Fibroblast of peridontal ligament (primary cell): ENCODE data around the gene BBIP1.
"Not testable (repeated sequence)": the region's sequence is repeated elsewhere in the genome, so short reads cannot be mapped to it uniquely, and the experiment has no call there.

Experiments
- DNase-seq: peaks from one replicate; pipeline ENCODE4 v3.0.0-alpha.2; 2010; ENCODE audit errors: extremely low read depth

BBIP1 gene

DNA sequence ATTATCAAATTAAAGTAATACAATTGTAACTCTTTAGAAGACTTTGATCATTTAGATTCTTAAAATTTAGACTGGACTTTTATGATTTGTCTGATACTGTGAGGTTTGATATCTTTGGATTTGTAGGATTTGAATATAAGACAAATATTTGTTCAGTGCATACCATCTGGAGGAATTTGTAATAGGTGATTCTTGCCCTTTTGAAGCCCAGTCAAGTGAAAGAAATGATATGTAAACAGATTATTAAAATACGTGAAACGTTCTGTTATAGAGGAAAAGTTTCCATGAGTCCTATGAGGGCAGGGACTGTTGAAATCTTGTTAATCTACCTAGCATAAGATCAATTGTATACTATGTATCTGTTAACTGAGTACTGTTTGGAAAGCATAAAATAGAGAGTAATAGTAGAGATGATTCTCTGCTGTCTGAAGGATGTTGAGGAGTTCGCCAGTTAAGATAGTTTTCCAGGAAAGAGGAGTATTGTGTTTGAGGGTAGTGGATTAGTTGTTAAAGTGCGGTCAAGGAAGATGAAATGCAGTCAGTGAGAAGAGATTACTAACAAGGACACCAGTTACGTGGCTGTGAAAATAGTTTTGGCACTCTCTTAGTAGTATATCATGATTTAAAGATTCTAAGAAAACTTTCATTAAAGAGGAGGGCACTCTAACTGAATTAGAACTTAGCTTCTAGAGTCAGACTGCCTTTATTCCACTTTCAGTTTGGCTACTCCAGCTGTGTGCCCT lies 32.9 kb downstream of the BBIP1 start:
- DNase-seq, result no peak

DNA sequence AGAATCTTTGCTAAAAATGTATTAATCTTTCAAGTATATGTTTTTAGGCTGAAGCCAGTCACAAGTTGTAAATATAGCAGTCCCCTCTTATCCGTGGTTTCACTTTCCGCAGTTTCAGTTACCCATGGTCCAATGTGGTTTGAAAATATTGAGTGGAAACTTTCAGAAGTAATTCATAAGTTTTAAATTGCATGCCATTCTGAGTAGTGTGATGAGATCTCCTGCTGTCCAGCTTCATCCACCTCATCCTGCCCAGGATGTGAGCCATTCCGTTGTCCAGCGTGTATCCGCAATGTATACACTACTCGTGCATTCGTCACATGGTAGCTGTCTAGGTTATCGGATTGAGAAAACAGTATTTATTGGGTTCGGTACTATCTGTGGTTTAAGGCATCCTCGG lies 35.1 kb downstream of the BBIP1 start:
- DNase-seq, result peak; percentile 21

DNA sequence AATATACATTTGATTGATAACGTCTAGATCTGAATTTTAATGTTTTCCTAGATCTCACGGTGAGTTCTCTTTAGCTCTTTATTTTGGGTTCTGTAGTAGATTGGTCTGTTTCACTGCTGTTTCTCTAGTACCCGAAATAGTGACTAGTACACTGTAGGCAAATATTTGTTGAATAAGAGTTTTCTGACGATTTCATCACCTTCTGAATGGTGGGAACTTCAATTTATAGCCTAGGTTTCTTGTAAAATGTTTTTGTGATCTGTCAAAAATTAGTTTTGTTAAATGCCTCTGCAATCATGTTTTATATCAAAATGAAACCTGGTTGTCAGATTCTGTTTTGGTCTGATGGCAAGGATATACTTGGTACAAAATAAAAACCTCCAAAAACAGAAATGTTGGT lies 37.1 kb downstream of the BBIP1 start:
- peak; percentile 48 for DNase-seq

DNA sequence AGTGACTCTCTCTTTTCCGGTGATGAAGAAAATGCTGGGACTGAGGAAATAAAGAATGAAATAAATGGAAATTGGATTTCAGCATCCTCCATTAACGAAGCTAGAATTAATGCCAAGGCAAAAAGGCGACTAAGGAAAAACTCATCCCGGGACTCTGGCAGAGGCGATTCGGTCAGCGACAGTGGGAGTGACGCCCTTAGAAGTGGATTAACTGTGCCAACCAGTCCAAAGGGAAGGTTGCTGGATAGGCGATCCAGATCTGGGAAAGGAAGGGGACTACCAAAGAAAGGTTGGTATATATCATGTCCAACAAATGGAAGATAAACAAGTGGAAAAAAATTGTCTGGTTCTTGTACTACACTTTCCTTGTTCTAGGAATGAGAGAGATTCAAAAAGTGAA lies 37.7 kb downstream of the BBIP1 start:
- DNase-seq, result no peak

DNA sequence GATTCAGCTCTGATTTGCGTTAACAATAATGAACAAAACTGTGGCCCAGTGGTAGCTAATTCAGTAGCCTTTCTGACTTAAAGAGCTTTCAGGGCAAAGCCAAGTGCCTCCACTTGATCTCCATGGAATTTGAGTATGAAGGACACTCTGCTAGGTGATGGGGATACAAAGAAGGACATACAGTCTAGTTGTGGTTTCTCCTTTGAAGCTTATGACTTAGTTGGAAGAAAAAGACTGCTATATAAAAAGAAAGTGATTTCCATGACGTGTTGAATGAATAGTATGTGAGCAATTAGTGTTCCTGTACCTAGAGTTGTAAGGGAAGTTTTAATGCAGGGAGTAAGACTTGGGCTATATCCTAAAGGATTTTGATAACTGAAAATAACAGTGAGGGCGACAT lies 39.0 kb downstream of the BBIP1 start:
- DNase-seq, result no peak

DNA sequence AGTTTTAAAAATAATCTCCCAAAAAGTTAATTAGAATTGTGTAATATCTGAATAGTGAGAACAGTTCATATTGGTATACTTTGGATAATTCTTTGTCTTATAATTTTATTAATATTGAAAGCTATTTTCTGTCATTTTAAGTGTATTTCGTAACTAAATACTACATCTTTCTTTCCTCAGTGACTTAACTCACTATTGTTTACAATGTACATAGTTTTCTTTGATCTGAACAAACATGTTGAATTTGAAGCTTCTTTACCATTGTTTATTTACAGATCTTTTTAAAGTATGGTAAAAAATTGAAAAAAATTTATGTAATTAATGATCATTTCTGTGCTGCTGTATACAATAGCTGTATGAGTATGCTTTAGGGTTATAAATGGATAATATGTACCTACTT lies 42.2 kb downstream of the BBIP1 start:
- no peak for DNase-seq

DNA sequence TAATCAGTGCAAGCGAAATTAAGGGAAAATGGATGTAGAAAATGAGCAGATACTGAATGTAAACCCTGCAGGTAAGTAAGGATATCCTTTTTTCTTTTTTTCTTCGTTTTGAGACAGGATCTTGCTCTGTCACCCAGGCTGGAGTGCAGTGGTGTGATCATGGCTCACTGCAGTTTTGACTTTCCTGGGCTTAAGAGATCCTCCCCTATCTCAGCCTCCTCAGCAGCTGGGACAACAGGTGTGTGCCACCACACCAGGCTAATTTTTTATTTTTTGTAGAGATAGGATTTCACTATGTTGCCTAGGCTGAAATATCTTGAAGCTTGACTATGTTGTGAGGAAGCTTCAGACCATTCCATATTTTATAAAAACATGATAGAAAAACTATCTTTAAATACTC lies 43.0 kb downstream of the BBIP1 start:
- DNase-seq, result no peak

DNA sequence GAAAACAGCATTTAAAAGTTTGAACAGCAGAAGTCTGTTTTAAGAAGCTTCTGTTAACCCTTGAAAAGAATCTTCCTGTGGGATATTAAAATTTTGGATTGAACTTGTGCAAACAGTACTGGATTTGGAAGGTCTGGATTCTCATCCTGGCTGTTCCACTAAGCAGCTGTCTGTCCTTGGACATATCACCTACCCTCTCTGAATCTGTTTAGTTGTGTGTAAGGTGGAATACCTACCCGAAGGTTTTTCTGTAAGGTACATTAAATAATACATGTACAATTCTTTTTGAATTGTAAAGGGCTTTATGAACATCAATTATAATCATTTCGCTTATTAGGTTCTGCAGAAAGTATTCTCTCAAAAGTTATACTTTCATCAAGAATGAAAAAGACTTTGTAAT lies 45.0 kb downstream of the BBIP1 start:
- no peak for DNase-seq

DNA sequence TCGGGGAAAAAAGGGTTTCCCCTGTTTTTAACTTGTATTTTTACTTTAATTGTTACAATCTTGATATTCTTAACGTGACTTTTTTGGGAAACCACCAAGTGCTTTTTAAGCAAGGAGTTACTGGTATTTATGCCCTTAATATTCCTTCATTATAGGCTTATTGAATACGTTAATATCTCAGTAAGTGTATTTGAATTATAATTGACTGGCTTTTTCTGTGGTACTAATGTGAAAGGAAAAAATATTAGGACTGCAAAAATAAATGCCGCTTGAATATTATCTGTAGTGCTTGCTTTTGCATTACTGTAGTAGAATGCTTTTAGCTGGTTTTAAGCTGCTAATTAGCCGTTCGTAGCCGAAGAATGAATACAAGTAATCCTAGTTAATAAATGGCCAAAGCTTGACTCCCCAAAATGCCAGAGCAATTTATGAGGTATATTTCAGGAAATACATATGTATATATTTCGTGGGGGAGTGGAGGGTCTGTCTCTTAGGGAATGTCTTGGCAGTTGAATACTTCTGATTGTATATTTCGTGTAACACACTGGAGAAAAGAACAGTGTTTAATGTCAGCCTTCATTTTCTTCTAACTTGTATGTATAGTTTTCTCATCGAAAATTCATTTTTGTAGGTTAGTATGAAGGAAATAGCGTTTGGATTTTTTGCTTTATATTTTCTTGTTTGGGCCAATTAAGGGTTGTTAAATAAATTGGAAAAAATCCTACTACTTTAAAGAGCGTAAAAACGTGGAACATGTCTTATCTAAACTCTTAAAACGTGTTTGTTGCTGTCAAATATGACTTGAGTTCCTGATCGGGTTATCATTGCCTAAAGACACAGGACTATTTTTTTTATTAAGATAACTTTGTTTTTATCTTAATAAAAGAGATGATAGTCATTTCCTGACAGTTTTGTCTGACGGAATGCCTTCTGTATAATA lies 45.7 kb downstream of the BBIP1 start:
- DNase-seq, result no peak

DNA sequence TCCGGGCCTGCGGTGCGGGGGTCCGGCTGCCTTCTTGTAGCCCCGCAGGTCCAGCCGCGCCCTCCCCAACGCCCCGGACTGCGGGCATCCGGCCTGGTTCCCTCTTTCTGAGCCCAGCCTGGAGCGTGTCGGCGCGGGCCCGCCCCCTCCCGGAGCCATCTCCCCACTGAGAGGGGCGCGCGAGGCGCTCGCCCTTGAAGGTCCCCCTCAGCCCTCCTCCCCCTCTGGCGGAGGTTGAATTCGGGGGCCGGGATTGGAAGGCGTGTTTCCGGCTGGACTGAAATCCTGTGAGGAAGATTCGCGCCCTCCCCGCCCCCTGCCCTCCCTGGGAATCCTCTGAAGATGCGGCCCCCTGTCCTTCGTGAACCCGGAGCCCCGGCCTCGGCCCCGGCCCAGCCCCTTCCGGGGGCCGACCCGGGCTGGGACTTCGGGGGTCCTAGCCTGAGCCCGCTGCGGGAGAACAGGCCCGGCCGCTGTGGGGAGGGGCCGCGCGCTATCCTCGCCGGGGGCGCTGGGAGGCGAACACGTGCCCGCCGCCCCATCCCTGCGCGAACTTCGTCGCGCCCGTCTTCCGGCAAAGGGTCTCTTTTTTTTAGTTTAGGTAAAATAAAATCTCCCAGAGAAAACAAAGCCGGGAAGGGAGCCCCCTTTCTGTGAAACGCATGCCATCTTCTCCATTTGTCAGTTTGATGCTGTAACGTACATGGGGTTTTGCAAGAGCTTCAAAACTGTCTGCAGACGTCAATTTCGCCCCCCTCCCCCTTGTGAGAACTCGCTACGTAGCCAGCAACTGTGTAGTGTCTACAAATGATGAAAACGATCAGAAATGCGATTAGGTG lies 46.6 kb downstream of the BBIP1 start:
- peak; percentile 87 for DNase-seq

DNA sequence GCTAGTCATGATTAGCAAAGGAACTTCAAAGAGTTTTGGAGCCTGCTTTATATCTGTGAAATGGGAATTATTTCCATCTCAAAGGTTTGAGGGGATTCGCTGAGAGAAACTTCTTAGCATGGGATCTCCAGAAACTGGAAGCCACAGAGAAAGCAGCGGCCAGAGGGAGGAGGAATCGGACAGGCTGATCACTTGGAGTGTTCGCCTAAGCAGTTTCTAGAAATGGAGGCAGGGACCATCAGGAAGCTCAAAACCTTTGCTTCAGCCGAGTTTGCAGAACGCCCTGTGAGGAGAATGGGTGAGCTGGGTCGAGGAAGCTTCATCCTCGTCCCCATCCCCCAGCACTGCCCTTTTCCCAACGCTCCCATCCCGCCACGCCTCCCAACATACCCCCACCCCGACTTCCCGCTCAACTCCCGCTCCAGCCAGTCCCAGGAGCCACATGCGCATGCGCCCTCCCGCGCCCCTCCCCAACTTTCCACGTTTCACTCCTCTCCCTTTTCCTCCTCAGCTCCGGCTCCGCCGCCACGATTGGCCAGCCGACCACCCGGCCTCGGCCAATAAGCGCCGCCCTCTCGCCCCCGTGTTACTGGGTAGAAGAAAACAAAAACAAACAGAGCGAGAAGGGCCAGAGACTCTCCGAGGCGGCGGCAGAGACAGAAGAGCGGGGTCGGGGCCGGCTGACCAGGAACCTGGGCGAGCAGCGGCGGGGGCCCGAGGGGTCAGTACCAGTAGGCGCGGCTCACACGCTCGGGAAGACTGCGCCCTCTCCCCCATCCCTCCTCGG lies 47.5 kb downstream of the BBIP1 start, which contains the start of gene PDCD4:
Gene PDCD4 (plus strand): TSS at position 631 of the 787 bp plus-strand sequence. CDS start 4,100 bp downstream, outside the sequence.
- DNase-seq, result peak; percentile 98

DNA sequence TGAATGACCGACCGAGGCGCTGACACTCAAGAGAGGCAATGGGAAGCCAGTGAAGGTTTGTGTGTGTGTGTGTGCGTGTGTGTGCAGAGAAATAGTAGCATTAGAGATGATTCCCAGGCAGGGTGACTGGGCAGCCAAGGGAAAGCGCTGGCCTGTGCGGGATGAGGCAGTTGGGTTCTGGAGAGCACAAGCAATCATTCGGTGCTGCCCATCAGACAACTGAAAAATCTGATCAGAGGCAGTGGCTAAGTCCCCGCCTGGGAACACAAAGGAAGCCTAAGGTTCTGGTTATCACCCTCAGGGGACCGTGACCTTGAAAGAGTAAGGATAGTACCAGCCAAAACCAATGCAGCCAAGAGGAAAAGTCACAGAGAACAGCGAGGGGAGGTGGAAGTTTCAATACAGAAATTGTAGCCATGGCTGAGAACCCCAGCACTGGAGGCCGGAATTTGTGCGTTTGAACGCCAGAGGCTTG lies 48.1 kb downstream of the BBIP1 start:
- peak; percentile 49 for DNase-seq

DNA sequence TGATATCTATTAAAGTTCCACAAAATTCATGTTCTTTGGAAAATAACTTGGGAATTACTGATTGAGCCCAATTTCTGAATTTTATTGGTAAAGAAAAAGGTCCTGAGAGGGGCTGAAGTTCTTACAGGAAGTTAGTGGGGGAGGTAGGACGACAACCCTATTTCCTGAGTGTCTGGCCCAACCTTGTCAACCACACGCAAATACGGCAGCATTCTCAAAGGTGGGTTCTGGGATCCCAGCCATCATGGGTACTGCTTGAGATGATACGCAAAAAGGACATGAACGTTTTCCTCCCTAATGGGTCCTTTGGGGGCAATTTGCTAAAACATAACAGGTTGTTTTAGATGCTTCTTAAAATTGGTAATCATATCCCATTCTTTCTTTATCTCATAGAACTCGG lies 50.0 kb downstream of the BBIP1 start:
- DNase-seq, result no peak

DNA sequence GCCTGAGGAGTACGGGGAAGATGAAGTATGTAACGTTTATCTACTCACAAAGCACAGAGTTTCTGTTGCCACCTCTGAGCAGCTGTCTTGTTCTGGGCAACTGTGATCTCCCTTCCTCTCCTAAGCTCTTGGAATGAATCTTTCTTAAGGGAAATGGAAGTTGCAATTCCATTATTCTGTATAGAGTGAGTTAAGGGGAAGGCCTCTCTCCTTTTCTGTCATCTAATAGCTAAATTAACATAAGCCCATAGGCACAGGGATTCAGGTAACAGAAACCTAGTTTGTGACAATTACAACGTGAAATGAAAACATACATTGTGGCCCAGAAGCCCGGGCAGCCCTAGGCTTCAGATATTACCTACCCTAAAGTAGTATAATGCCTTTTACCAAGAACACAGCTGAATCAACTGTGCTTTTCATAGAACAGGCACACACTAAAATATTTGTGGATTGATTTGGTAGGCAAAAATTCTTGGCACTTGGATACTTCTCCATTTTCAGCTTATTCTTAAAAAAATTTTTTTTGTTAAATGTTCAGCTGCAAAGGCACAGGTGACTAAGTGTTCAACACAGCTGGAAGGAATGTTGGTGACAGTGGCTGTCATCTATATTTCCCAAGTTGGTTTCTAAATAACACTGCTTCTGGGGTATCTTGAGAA lies 51.0 kb downstream of the BBIP1 start:
- DNase-seq, result peak; percentile 25

DNA sequence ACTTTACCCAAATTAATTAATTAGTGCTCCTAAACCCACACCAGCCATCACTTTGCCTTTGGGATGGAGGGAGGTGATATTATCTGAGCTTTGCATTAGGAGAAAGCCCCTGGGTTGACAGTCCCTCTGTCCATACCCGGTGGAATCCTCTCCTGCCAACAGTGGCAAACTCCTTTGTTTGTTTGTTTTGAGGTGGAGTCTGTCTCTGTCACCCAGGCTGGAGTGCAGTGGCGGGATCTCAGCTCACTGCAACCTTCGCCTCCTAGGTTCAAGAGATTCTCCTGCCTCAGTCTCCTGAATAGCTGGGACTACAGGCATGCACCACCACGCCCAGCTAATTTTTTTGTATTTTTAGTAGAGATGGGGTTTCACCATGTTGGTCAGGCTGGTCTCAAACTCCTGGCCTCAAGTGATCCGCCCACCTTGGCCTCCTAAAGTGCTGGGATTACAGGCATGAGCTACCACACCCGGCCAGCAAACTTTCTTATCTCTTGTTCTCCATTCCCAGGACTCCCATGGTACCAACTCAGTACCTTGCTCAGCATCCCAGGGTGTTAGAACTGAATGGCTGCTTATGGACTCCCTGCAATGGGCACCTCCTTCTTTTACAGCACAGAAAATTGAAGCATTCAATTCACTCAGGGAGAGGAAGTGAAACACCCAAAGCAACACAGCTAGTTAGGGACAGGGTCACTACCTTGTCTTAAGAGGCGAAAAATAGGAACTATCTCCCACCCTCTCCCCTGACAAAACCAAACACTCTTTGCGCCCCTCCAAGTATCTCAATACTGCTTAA lies 51.8 kb downstream of the BBIP1 start:
- not testable (repeated sequence) for DNase-seq

DNA sequence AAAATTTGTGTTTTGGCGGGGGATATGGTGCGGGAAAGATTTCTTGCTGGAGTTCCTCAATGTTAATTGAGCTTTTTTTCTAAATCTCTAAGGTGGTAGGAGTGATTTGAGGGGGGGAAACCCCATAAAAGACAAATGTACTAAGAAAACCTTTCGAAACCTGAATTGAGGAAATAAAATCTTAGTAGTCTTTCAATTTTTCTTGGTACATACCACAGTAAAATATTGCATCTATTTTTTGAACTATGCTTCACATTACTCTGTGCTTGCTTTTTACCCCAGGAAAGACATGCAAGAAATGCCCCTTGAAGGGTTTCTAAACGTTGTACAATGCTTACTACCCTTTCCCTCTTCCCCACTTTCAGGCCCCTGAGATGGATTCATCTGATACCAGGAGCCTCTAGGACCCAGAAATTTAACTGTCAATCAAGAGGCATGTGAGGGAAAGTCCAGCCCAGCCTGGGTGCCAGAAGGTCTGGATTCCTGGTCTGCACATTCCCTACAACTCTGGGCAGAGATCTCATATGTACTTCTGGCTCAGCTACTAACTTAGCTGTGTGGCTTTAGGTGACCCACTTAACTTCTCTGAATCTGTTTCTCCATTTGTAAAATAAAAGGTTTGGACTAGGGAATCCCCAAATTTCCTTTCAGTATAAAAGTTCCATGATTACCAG lies 53.0 kb downstream of the BBIP1 start:
- DNase-seq, result peak; percentile 27

DNA sequence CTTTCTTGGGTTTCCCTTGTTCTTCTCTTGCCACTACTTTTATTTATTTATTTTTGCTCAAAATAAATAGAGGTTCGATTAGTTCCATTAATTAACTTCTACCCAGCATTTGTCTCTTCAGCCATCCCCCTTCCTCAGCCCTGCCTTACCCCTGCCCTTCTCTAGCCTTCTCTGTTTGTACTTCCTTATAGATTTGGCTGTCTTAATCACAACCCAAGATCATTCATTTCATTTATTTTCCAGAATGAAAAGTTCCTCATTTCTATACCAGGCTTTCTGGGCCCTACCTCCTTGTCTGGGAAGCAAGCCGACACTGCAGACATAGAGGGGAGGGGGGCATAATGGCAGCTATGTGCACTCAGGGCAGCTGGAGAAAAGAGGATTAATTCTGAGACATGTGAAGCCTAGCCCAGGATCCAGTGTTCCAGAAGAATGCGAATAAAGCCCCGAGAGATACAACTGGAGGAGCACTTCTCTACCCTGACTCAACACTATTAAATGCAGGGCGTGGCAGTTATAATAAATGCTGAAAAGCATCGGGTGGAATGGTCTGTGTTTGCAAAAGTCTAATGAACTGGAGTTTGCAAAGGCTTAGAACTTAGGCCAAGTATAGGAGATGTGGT lies 53.7 kb downstream of the BBIP1 start:
- DNase-seq, result peak; percentile 68

DNA sequence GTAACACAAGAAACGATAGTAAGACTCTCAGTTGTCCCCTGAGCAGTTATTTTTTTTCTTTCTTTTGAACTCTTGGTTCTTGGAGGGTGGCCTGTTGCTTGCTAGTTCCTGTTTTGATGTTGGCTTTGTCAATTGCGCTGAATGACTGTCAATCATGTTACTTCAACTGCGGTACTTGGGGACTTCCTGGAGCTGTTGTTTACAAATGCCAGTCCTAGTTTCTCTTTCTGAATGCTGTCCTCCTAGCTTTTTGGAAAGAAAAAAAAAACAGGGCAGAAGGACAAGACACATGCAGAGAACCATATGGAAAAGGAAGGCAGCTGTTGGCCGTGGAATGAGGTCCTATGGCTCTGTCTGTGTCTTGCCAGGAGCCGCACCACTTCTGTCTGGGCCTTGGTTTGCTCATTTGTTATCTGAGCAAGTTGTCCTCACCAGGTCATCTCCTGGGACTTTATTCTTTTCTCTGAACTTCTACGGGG lies 54.3 kb downstream of the BBIP1 start:
- no peak for DNase-seq
